AG04449 (cell line): ENCODE data around the gene C2CD2.

Source experiments
- CTCF ChIA-PET: fragments of 350-600 bp; formaldehyde crosslinking; extraction: SDS; loops from one replicate; lab custom pipeline; 2021; ENCODE audit warnings: antibody characterized with exemption; lab: Yijun Ruan, JAX
- POLR2A ChIA-PET: fragments of 400-600, 350-600 bp; formaldehyde crosslinking; extraction: SDS; loops from one replicate; lab custom pipeline; 2020; ENCODE audit warnings: antibody characterized with exemption, inconsistent platforms; lab: Yijun Ruan, JAX
- DNase-seq: peaks from one replicate; pipeline ENCODE4 v3.0.0-alpha.2; 2010; ENCODE audit warnings: low read depth, low spot score
- H3K4me3 ChIP-seq: 2 replicates; pipeline ENCODE4 v1.5.1; 2011; ENCODE audit warnings: low read depth, mild to moderate bottlenecking, control low read depth, low read length
- TF ChIP-seq, protein P1 (sequence below): IDR thresholded peaks from one replicate; pipeline ENCODE4 v1.5.1; 2011; ENCODE audit warnings: mild to moderate bottlenecking, moderate library complexity, low read length, control low read depth, inconsistent platforms; ENCODE audit not compliant: insufficient read depth; ENCODE audit errors: missing control alignments

Gene C2CD2

DNA sequence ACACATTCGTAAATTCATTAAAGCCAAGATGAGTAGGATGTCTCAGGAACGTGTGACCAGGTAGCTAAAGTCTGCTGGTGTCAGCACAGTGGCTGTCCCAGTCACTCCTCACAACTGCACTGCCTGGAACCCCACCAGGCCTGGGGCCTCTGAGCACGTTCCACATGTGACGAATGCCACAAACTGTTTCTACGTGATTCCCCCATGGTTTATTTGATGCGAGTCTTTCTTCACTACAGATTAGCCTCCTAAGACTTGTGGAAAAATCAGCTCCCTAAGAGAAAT, 107.8 kb downstream of the C2CD2 start:
- DNase-seq = no peak
- CTCF ChIA-PET = interaction anchor here (1.1 to 2.3 kb wide), 3 partner anchors 9 to 29 kb away, joined by 3 to 10 read pairs (median 7); no protein-coding TSS in a partner anchor
- TF ChIP-seq, protein P1, sequence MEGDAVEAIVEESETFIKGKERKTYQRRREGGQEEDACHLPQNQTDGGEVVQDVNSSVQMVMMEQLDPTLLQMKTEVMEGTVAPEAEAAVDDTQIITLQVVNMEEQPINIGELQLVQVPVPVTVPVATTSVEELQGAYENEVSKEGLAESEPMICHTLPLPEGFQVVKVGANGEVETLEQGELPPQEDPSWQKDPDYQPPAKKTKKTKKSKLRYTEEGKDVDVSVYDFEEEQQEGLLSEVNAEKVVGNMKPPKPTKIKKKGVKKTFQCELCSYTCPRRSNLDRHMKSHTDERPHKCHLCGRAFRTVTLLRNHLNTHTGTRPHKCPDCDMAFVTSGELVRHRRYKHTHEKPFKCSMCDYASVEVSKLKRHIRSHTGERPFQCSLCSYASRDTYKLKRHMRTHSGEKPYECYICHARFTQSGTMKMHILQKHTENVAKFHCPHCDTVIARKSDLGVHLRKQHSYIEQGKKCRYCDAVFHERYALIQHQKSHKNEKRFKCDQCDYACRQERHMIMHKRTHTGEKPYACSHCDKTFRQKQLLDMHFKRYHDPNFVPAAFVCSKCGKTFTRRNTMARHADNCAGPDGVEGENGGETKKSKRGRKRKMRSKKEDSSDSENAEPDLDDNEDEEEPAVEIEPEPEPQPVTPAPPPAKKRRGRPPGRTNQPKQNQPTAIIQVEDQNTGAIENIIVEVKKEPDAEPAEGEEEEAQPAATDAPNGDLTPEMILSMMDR = no peak
- no peak overlapping the region for H3K4me3 ChIP-seq
- POLR2A ChIA-PET = no interaction called here

DNA sequence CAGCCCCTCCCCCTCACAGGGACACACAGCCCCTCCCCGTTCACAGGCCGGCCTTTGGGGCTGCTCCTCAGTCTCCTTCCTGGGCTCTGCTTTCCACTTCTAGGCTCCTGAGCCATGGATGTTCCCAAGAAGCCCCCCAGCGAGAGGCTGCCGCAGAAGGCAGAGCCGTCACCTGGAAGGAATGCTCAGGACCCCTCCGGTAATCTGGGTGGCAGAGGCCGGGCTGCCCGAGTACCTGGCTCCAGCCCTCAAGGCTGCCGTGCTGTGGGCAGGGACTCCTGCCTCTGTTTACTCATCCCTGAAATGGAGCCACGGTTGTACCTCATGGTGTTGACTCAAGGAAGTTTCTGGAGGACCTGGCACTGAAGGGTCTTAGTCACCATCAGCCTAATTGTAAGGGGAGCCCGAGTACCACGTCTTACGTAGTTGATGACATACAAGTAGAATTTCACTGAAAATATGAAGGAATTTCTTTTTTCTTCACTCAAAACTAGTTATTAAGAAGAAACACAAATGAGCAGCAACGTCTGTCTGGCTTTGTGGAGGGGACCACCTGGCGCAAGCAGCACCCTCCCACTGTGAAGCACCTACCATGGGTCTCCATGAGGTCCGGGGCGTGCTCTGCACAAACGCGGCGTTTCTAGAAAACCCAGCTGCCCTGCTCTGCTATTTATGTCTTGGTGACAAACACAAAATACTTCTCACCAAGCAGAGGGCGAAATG, 108.3 kb downstream of the C2CD2 start:
- ChIA-PET POLR2A (no interaction called here), CTCF (interaction anchor here (2.3 kb wide), 1 partner anchor 29 kb away, joined by 10 read pairs; no protein-coding TSS in a partner anchor)
- H3K4me3 ChIP-seq = no peak overlapping the region
- TF ChIP-seq, protein P1 = no peak
- DNase-seq = no peak

DNA sequence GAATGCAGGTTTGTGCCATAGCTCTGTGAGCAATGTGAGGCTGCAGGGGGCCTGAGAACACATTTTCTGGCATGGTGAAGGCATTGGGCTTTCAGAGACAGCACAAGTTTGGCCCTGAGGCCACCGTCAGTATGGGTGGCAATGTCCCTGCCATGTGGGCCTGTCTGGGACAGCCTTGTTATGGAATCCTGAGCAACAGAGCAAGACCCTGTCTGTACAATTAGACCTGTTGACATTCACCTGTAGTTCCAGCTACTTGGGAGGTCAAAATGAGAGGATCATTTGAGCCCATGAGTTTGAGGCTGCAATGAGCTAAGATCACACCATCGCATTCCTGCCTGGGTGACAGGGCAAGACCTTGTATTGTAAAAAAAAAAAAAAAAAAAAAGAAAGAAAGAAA, 110.2 kb downstream of the C2CD2 start:
- TF ChIP-seq, protein P1 = no peak
- ChIA-PET POLR2A (no interaction called here), CTCF (interaction anchor here (0.9 kb wide), 1 partner anchor 26 kb away, joined by 3 read pairs; no protein-coding TSS in a partner anchor)
- no peak for DNase-seq
- no peak overlapping the region for H3K4me3 ChIP-seq

DNA sequence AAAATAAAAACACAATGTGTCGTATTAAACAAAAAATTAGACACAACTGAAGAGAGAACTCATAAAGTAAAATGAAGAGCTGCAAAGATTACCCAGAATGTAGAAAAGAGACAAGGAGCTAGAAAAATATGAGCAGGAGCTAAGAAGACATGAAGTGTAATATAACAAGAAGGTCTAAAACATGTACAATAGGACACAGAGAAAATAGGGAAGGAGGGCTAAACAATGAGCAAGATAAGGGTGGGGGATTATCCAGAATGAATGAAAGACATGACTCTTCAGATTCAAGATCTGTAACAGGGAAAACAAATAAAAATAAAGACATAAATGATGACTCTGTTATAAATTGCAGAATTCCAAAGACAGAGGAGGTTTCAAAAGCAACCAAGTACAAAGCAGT, 112.9 kb downstream of the C2CD2 start:
- ChIA-PET POLR2A (no interaction called here), CTCF (interaction anchor here (0.7 to 1.9 kb wide), 3 partner anchors 12 to 276 kb away, joined by 3 to 10 read pairs (median 5); no protein-coding TSS in a partner anchor)
- TF ChIP-seq, protein P1 = no peak
- DNase-seq = no peak
- H3K4me3 ChIP-seq = no peak overlapping the region

DNA sequence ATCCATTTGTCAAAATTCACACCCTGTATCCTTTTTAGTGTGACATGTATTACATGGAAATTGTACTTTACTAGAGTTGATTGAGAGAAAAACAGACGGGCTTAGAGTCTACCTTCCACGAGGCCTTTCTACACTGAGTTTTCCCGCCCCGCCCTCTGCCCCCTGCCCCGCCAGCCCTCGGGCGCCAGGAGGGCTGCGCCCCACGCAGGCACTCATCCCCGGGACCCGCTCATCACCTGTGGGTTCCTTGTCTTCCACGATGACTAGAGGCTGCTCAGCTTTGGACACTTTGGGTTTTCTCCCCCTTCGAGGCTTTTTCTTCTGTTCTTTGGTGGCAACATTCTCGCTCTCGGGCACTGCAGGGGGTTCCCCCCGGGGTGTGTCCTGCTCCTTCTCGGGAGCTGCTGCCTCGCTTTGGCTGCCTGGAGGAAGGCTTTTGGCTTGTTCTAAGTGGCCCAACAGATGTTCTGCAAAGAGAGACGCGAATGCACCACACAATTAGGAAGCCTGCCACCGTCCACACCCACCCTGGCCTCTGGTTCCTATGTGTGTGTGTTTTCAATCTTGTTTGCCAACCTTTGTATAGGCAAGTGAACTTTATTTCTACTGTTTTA, 114.3 kb downstream of the C2CD2 start:
- TF ChIP-seq, protein P1 = no peak
- no peak for DNase-seq
- H3K4me3 ChIP-seq = no peak overlapping the region
- CTCF ChIA-PET = interaction anchor here (1.1 kb wide), 1 partner anchor 23 kb away, joined by 3 read pairs; no protein-coding TSS in a partner anchor
- POLR2A ChIA-PET = no interaction called here

DNA sequence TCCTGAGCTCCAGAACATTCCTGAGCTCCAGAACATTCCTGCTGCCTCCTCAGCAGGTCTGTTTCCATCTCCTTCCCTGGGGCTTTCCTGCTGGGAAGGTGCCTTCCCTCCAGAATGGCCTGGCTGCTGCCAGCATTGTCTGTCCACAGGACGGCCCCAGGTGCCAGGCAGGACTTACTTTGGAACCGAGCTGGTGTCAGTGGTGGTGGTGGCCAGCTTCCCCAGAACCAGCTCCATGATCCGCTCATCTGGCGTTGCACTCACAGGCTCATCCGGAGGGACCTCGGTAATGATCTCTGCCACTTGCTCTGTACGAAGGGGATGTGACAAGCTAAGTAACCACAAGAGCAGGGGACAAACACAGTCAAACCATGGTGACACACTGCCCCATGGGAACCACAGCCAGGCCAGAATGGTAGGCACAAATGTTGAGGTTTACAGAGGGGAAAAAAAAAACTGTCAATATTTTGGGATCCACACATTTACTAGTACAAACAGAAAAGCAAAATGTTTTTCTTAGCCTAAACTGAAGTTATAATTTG, 116.0 kb downstream of the C2CD2 start:
- ChIA-PET CTCF (interaction anchor here (2.0 to 2.8 kb wide), 2 partner anchors 9 to 21 kb away, joined by 7 to 16 read pairs; no protein-coding TSS in a partner anchor), POLR2A (no interaction called here)
- DNase-seq = no peak
- H3K4me3 ChIP-seq = no peak overlapping the region
- TF ChIP-seq, protein P1 = no peak
